Astrocyte of the spinal cord (primary cell): Measurements from ENCODE around the gene KRT78.

Experiments used
- DNase-seq: peaks from one replicate; pipeline ENCODE4 v3.0.0; 2011; ENCODE audit warnings: low read depth, low spot score
- H3K4me3 ChIP-seq: 2 replicates; pipeline ENCODE4 v1.5.1; 2011; ENCODE audit warnings: low read depth, mild to moderate bottlenecking, low read length, moderate library complexity
- CTCF ChIP-seq: IDR thresholded peaks from 2 replicates; pipeline ENCODE4 v1.5.1; 2012; ENCODE audit warnings: low read depth, mild to moderate bottlenecking, low read length, inconsistent platforms
- in situ Hi-C: cut with HindIII; loops from 2 replicates; pipeline ENCODE4 v1.10.0; 2017; ENCODE audit warnings: low sequenced_read_pairs

KRT78 gene

GRCh38 chr12:52817003-52817698 is 31.6 kb downstream of the KRT78 start:
- in situ Hi-C loops: no loop called here
- H3K4me3 ChIP-seq: no peak overlapping the region
- no peak for TF ChIP-seq CTCF
- DNase-seq: no peak

- in situ Hi-C loops: no loop called here
- no peak overlapping the region for H3K4me3 ChIP-seq
- TF ChIP-seq CTCF: no peak
- DNase-seq: no peak
Measured at GRCh38 chr12:52815676-52816588, 32.9 kb downstream of the KRT78 start.

- H3K4me3 ChIP-seq: no peak overlapping the region
- no peak for TF ChIP-seq CTCF
- in situ Hi-C loops: no loop called here
- DNase-seq: no peak
Measured at GRCh38 chr12:52815161-52815560, 33.6 kb downstream of the KRT78 start.

GRCh38 chr12:52814710-52815155 is 34.1 kb downstream of the KRT78 start:
- H3K4me3 ChIP-seq: no peak overlapping the region
- DNase-seq: no peak
- in situ Hi-C loops: no loop called here
- TF ChIP-seq CTCF: no peak

GRCh38 chr12:52813885-52814709 is 34.7 kb downstream of the KRT78 start, which contains the start of gene KRT4:
KRT4 (minus strand) TSS chr12:52814116; CDS start chr12:52814058, 58 bp downstream.
- in situ Hi-C loops: no loop called here
- TF ChIP-seq CTCF: no peak
- no peak for DNase-seq
- H3K4me3 ChIP-seq: no peak within 1 kb of the TSS

GRCh38 chr12:52813203-52813819 is 35.5 kb downstream of the KRT78 start:
- in situ Hi-C loops: no loop called here
- no peak for TF ChIP-seq CTCF
- DNase-seq: no peak
- H3K4me3 ChIP-seq: no peak overlapping the region
